HEK293T (cell line): ENCODE results near the gene OR8U1.

Experiments used
- BHLHE40 ChIP-seq: fragments of 450-650 bp; IDR thresholded peaks from 2 replicates; pipeline ENCODE4 v1.6.1; 2016; ENCODE audit warnings: mild to moderate bottlenecking, moderate library complexity, borderline replicate concordance
- FOXM1 ChIP-seq: fragments of 450-650 bp; IDR thresholded peaks from 2 replicates; pipeline ENCODE4 v1.6.1; 2017; ENCODE audit warnings: mild to moderate bottlenecking, borderline replicate concordance
- HDGF ChIP-seq: fragments of 450-650 bp; IDR thresholded peaks from 2 replicates; pipeline ENCODE4 v1.6.1; 2017; ENCODE audit warnings: antibody characterized with exemption, borderline replicate concordance
- NFRKB ChIP-seq: fragments of 450-650 bp; IDR thresholded peaks from 2 replicates; pipeline ENCODE4 v1.6.1; 2016; ENCODE audit warnings: mild to moderate bottlenecking, moderate library complexity
- SP1 ChIP-seq: fragments of 450-650 bp; IDR thresholded peaks from 2 replicates; pipeline ENCODE4 v1.6.1; 2017
- SUZ12 ChIP-seq: fragments of 450-650 bp; IDR thresholded peaks from 2 replicates; pipeline ENCODE4 v1.6.1; 2016; ENCODE audit warnings: mild to moderate bottlenecking
- TARDBP ChIP-seq: fragments of 450-650 bp; IDR thresholded peaks from 2 replicates; pipeline ENCODE4 v1.6.1; 2016

DNA sequence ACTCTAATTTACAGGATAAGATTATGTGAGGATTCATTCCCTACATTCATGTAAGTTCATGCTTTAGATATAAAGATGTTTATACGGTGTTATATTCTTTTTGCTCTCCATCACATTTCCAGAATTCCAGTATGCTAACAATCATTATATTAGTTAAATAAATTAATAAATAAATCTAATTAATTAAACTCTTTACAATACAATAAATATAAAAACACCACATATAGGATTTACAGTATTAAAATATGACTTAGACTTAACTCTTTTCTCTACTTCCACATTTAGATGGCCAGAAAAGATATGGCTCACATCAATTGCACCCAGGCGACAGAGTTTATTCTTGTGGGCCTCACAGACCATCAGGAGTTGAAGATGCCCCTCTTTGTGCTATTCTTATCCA, at the start of gene OR8U1:
- TF ChIP-seq TARDBP, result no peak
- TF ChIP-seq SP1, result no peak
- TF ChIP-seq HDGF, result no peak
- TF ChIP-seq BHLHE40, result no peak
- no peak for TF ChIP-seq FOXM1
- no peak for TF ChIP-seq SUZ12
- TF ChIP-seq NFRKB, result no peak
